ENCODE measurements around the gene SURF4. TPM values are rescaled to one million over a fixed set of nuclear protein-coding genes. Genes with fewer than 3 reads are reported as not detected.

SURF4 gene
- total and polyA plus RNA-seq, 2 of the 13 experiments (the other 11 are each of a cell fraction or from before 2014, with no cell fraction given), result 220 to 265 TPM

DNA sequence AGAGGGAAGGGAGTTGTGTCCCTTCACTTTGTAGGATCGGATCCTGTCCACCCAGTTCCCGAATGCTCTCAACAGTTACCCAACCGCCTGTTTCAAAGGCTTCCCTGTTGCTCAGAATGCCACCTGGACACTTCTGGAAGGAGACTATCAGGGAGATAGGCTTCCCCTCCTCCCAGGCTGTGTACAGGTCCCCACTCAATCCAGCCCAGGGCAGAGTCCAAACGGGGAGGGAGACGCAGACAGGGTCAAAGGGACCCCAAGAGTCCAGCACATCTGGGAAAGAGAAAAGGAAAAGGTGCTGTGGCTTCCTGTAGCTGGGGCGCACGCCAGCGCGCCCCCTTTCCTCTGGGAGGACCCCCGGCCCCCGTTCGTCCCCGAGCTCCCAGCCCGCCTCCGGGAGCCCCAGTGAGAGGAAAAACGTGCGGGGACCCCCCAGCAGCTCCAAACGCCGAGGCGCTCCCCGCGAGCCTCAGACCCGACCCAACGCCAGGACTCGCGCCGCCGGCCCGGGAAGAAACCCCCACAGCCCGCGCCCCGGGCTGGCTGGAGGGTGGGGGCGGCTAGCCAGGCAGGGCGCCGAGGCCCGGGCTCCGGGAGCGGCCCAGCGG lies 640 bp downstream of the SURF4 start (continued):
- TF ChIP-seq HNRNPK (IDR thresholded peaks at IDR 0.05; ENCODE audit: low read depth, low read length, poor library complexity, severe bottlenecking) (no peak), NRL (CRISPR knock-in tag; IDR thresholded peaks at IDR 0.05; ENCODE audit: borderline replicate concordance) (no peak), ZNF83 (CRISPR knock-in tag; IDR thresholded peaks at IDR 0.05; ENCODE audit: borderline replicate concordance) (no peak), EHMT2 (IDR thresholded peaks at IDR 0.05; ENCODE audit: borderline replicate concordance, low read depth, low read length) (no peak), ZNF775 (CRISPR knock-in tag; IDR thresholded peaks at IDR 0.05; ENCODE audit: borderline replicate concordance) (0 out of 2 replicates have a peak, but pooled peaks have one; percentile 3), JUND (CRISPR knock-in tag; IDR thresholded peaks at IDR 0.05) (no peak), MEIS2 (CRISPR knock-in tag; IDR thresholded peaks at IDR 0.05) (no peak), POLR2G (IDR thresholded peaks at IDR 0.05; ENCODE audit: low read depth, low read length) (no peak), HCFC1 (IDR thresholded peaks at IDR 0.05; ENCODE audit: low read depth, low read length) (no peak), RAD21 (CRISPR knock-in tag; IDR thresholded peaks at IDR 0.05) (no peak), MAZ (IDR thresholded peaks at IDR 0.05; ENCODE audit: borderline replicate concordance, low read depth, low read length) (no peak), MAZ (CRISPR knock-in tag; IDR thresholded peaks at IDR 0.05; ENCODE audit: low read depth) (0 out of 2 replicates have a peak, but pooled peaks have one; percentile 53), ZFX (CRISPR knock-in tag; IDR thresholded peaks at IDR 0.05; ENCODE audit: low read depth) (no peak), BORCS8-MEF2B (CRISPR knock-in tag; IDR thresholded peaks at IDR 0.05) (peak; percentile 69), ZNF850 (CRISPR knock-in tag; conservative IDR thresholded peaks at IDR 0.05) (no peak), GLI4 (CRISPR knock-in tag; IDR thresholded peaks at IDR 0.05; ENCODE audit: borderline replicate concordance) (no peak), EED (CRISPR knock-in tag; IDR thresholded peaks at IDR 0.05) (no peak), ZNF34 (CRISPR knock-in tag; IDR thresholded peaks at IDR 0.05; ENCODE audit: borderline replicate concordance) (no peak), PAF1 (CRISPR knock-in tag; IDR thresholded peaks at IDR 0.05) (no peak), ZNF274 (CRISPR knock-in tag; IDR thresholded peaks at IDR 0.05) (peak; percentile 42; the same call in 1 of the 2 replicates), ZKSCAN1 (IDR thresholded peaks at IDR 0.05; ENCODE audit: low read length) (no peak), STAT5B (CRISPR knock-in tag; IDR thresholded peaks at IDR 0.05) (no peak), MIER2 (CRISPR knock-in tag; IDR thresholded peaks at IDR 0.05) (no peak), ZNF562 (CRISPR knock-in tag; IDR thresholded peaks at IDR 0.05; ENCODE audit: borderline replicate concordance) (no peak), RAD51 (IDR thresholded peaks at IDR 0.05; ENCODE audit: borderline replicate concordance) (no peak), ZNF746 (CRISPR knock-in tag; IDR thresholded peaks at IDR 0.05) (peak; percentile 29; the same call in 1 of the 2 replicates), SMAD3 (CRISPR knock-in tag; IDR thresholded peaks at IDR 0.05) (no peak), CBFB (CRISPR knock-in tag; IDR thresholded peaks at IDR 0.05) (no peak)
- TF ChIP-seq, protein P1, sequence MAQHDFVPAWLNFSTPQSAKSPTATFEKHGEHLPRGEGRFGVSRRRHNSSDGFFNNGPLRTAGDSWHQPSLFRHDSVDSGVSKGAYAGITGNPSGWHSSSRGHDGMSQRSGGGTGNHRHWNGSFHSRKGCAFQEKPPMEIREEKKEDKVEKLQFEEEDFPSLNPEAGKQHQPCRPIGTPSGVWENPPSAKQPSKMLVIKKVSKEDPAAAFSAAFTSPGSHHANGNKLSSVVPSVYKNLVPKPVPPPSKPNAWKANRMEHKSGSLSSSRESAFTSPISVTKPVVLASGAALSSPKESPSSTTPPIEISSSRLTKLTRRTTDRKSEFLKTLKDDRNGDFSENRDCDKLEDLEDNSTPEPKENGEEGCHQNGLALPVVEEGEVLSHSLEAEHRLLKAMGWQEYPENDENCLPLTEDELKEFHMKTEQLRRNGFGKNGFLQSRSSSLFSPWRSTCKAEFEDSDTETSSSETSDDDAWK (CRISPR knock-in tag; IDR thresholded peaks at IDR 0.05), result no peak
- TF ChIP-seq, protein P2, sequence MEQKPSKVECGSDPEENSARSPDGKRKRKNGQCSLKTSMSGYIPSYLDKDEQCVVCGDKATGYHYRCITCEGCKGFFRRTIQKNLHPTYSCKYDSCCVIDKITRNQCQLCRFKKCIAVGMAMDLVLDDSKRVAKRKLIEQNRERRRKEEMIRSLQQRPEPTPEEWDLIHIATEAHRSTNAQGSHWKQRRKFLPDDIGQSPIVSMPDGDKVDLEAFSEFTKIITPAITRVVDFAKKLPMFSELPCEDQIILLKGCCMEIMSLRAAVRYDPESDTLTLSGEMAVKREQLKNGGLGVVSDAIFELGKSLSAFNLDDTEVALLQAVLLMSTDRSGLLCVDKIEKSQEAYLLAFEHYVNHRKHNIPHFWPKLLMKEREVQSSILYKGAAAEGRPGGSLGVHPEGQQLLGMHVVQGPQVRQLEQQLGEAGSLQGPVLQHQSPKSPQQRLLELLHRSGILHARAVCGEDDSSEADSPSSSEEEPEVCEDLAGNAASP (CRISPR knock-in tag; IDR thresholded peaks at IDR 0.05; ENCODE audit: borderline replicate concordance), result 0 out of 2 replicates have a peak, but pooled peaks have one; percentile 22
